Neuronal stem cell (in vitro differentiated cells): Measurements from ENCODE around the gene MACROD1.
A peak's percentile ranks its signal among the peaks of the same experiment; 100 is the strongest.

Experiments
- DNase-seq: peaks from one replicate; pipeline ENCODE4 v3.0.0-alpha.2; 2013; ENCODE audit warnings: low spot score
- H2AFZ ChIP-seq: one replicate; pipeline ENCODE4 v1.6.1; 2013; ENCODE audit warnings: mild to moderate bottlenecking, low read length, inconsistent platforms
- H2AK5ac ChIP-seq: 2 replicates; pipeline ENCODE4 v1.6.1; 2013; ENCODE audit warnings: low read depth, mild to moderate bottlenecking, inconsistent platforms, low read length, moderate library complexity, mixed read lengths
- H2BK120ac ChIP-seq: 2 replicates; pipeline ENCODE4 v1.6.1; 2013; ENCODE audit warnings: low read depth, mild to moderate bottlenecking, inconsistent platforms, low read length, moderate library complexity, mixed read lengths
- H2BK12ac ChIP-seq: one replicate; pipeline ENCODE4 v1.6.1; 2013; ENCODE audit warnings: low read length, inconsistent platforms
- H2BK15ac ChIP-seq: 2 replicates; pipeline ENCODE4 v1.6.1; 2013; ENCODE audit warnings: mild to moderate bottlenecking, low read length, inconsistent platforms, mixed read lengths
- H2BK5ac ChIP-seq: one replicate; pipeline ENCODE4 v1.6.1; 2013; ENCODE audit warnings: inconsistent platforms, mild to moderate bottlenecking, low read length, moderate library complexity
- H3K14ac ChIP-seq: one replicate; pipeline ENCODE4 v1.6.1; 2013; ENCODE audit warnings: low read length, inconsistent platforms
- H3K18ac ChIP-seq: 2 replicates; pipeline ENCODE4 v1.6.1; 2013; ENCODE audit warnings: low read length, inconsistent platforms
- H3K23ac ChIP-seq: 2 replicates; pipeline ENCODE4 v1.6.1; 2013; ENCODE audit warnings: low read depth, mild to moderate bottlenecking, mixed read lengths, low read length, inconsistent platforms; ENCODE audit not compliant: poor library complexity
- H3K27ac ChIP-seq: replicated peaks from 3 replicates; pipeline ENCODE4 v1.5.1; 2013; ENCODE audit warnings: low read length, inconsistent platforms
- H3K27me3 ChIP-seq, 3 experiments: 2 replicates each; pipeline ENCODE4 v1.6.1; 2013; ENCODE audit warnings: low read length in 3 of 3, mild to moderate bottlenecking in 2 of 3, inconsistent platforms in 1 of 3, low read depth in 1 of 3, mixed read lengths in 1 of 3, moderate library complexity in 1 of 3; ENCODE audit not compliant: control insufficient read depth in 3 of 3, insufficient read depth in 3 of 3
- H3K36me3 ChIP-seq, 2 donors: replicated peaks in 1 of 2; 2 replicates each; pipeline ENCODE4 v1.6.1; 2013; ENCODE audit warnings: low read length in 2 of 2; ENCODE audit not compliant: control insufficient read depth in 2 of 2, insufficient read depth in 2 of 2
- H3K4ac ChIP-seq: 2 replicates; pipeline ENCODE4 v1.6.1; 2013; ENCODE audit warnings: inconsistent platforms, mild to moderate bottlenecking, low read length, moderate library complexity
- H3K4me1 ChIP-seq, 2 donors: 1 replicate in 1 of 2; 2 replicates in 1 of 2; pipeline ENCODE4 v1.6.1; 2013; ENCODE audit warnings: low read length in 2 of 2, low read depth in 1 of 2; ENCODE audit not compliant: control insufficient read depth in 2 of 2, insufficient read depth in 1 of 2
- H3K4me2 ChIP-seq: one replicate; pipeline ENCODE4 v1.6.1; 2013; ENCODE audit warnings: mild to moderate bottlenecking, low read length, inconsistent platforms; ENCODE audit not compliant: insufficient read depth, poor library complexity, severe bottlenecking
- H3K4me3 ChIP-seq, 2 donors: 2 replicates each; pipeline ENCODE4 v1.5.1; 2013; ENCODE audit warnings: low read length in 2 of 2, mild to moderate bottlenecking in 2 of 2, inconsistent platforms in 1 of 2, moderate library complexity in 1 of 2
- H3K79me1 ChIP-seq: one replicate; pipeline ENCODE4 v1.6.1; 2013; ENCODE audit warnings: low read depth, mild to moderate bottlenecking, inconsistent platforms, low read length, moderate library complexity
- H3K9ac ChIP-seq: one replicate; pipeline ENCODE4 v1.6.1; 2013; ENCODE audit warnings: mild to moderate bottlenecking, low read depth, low read length, inconsistent platforms; ENCODE audit not compliant: poor library complexity
- H3K9me3 ChIP-seq, 2 donors: replicated peaks in 1 of 2; 2 replicates each; pipeline versions ENCODE3 to v1.6.1; 2013; ENCODE audit warnings: low read length in 2 of 2, mild to moderate bottlenecking in 2 of 2, inconsistent platforms in 1 of 2, low read depth in 1 of 2, mixed read lengths in 1 of 2, moderate library complexity in 1 of 2; ENCODE audit not compliant: control insufficient read depth in 2 of 2, insufficient read depth in 1 of 2
- H4K8ac ChIP-seq: one replicate; pipeline ENCODE4 v1.6.1; 2013; ENCODE audit warnings: low read depth, mild to moderate bottlenecking, inconsistent platforms, low read length, moderate library complexity
- H4K91ac ChIP-seq: one replicate; pipeline ENCODE4 v1.6.1; 2013; ENCODE audit warnings: low read length, low read depth, mild to moderate bottlenecking, inconsistent platforms; ENCODE audit not compliant: poor library complexity
- WGBS, 2 donors: extraction: QIAGEN DNeasy Blood & Tissue Kit; methylation state at CpG; one replicate each; pipeline ENCODE4 v1.1.7; 2013; ENCODE audit warnings: missing lambda C conversion rate in 2 of 2, mixed read lengths in 1 of 2; ENCODE audit not compliant: insufficient read length in 2 of 2, insufficient replicate concordance in 1 of 2; ENCODE audit errors: extremely low coverage in 2 of 2; 5-methylcytosine and 5-hydroxymethylcytosine counted together

Gene MACROD1

GRCh38 chr11:64035081-64035524 lies 130.8 kb downstream of the MACROD1 start:
- H3K27ac ChIP-seq: no peak overlapping the region
- H2BK15ac ChIP-seq: peak overlapping the region; percentile 21
- no peaks in the 10 kb centered on the region for H3K79me1 ChIP-seq
- peak overlapping the region; percentile 21 for H3K9ac ChIP-seq
- peaks cover 12 to 27% of the 10 kb centered on the region in 2 donors for H3K4me1 ChIP-seq
- H3K4ac ChIP-seq: peak overlapping the region; percentile 76
- H3K4me2 ChIP-seq: peak overlapping the region; percentile 31
- H3K9me3 ChIP-seq: no peaks in the 10 kb centered on the region
- no peaks in the 10 kb centered on the region for H3K36me3 ChIP-seq
- no peak overlapping the region for H3K14ac ChIP-seq
- no peak overlapping the region for H3K23ac ChIP-seq
- no CpG with 5 or more reads among the region's 17 CpGs for WGBS, 2 donors
- H2BK12ac ChIP-seq: peak overlapping the region; percentile 47
- H4K91ac ChIP-seq: no peak overlapping the region
- peak overlapping the region; percentile 48 for H4K8ac ChIP-seq
- H2AFZ ChIP-seq: no peak overlapping the region
- no peak for DNase-seq
- H3K4me3 ChIP-seq: peak overlapping the region; percentile 49 to 66
- peak overlapping the region; percentile 87 for H3K18ac ChIP-seq
- H2BK120ac ChIP-seq: no peak overlapping the region
- H2BK5ac ChIP-seq: peak overlapping the region; percentile 35
- peaks cover 11 to 58% (median 36%) of the 10 kb centered on the region in 3 experiments for H3K27me3 ChIP-seq
- peak overlapping the region; percentile 79 for H2AK5ac ChIP-seq

- no peak overlapping the region for H2BK120ac ChIP-seq
- no peak overlapping the region for H4K91ac ChIP-seq
- H3K36me3 ChIP-seq: no peaks in the 10 kb centered on the region
- H3K27ac ChIP-seq: no peak overlapping the region
- H2BK12ac ChIP-seq: peak overlapping the region; percentile 47
- peak overlapping the region; percentile 94 for H2AK5ac ChIP-seq
- no peak overlapping the region for H3K4me3 ChIP-seq
- no peak overlapping the region for H3K14ac ChIP-seq
- H4K8ac ChIP-seq: no peak overlapping the region
- no CpG with 5 or more reads among the region's 9 CpGs for WGBS, 2 donors
- no peak for DNase-seq
- H2AFZ ChIP-seq: no peak overlapping the region
- no peak overlapping the region for H3K23ac ChIP-seq
- no peak overlapping the region for H3K9ac ChIP-seq
- H2BK5ac ChIP-seq: no peak overlapping the region
- H3K9me3 ChIP-seq: no peaks in the 10 kb centered on the region
- H3K4me2 ChIP-seq: no peak overlapping the region
- peak overlapping the region; percentile 93 for H2BK15ac ChIP-seq
- H3K27me3 ChIP-seq: peaks cover 11 to 56% (median 36%) of the 10 kb centered on the region in 3 experiments
- no peak overlapping the region for H3K4ac ChIP-seq
- peaks cover 16 to 34% of the 10 kb centered on the region in 2 donors for H3K4me1 ChIP-seq
- H3K79me1 ChIP-seq: no peaks in the 10 kb centered on the region
- peak overlapping the region; percentile 78 for H3K18ac ChIP-seq
Observed at GRCh38 chr11:64034411-64034811, 131.5 kb downstream of the MACROD1 start.

GRCh38 chr11:64032050-64032449 lies 133.9 kb downstream of the MACROD1 start:
- H2AK5ac ChIP-seq: peak overlapping the region; percentile 95
- DNase-seq: no peak
- H3K4me1 ChIP-seq: peaks cover 36 to 55% of the 10 kb centered on the region in 2 donors
- peak overlapping the region; percentile 38 for H3K18ac ChIP-seq
- WGBS, 2 donors: no CpG with 5 or more reads among the region's 4 CpGs
- peak overlapping the region; percentile 59 for H2BK15ac ChIP-seq
- H3K9me3 ChIP-seq: no peaks in the 10 kb centered on the region
- H4K91ac ChIP-seq: peak overlapping the region; percentile 92
- H3K4me2 ChIP-seq: no peak overlapping the region
- H3K36me3 ChIP-seq: no peaks in the 10 kb centered on the region
- H3K4ac ChIP-seq: no peak overlapping the region
- peak overlapping the region; percentile 47 for H2BK120ac ChIP-seq
- H2BK12ac ChIP-seq: no peak overlapping the region
- no peak overlapping the region for H3K27ac ChIP-seq
- no peak overlapping the region for H3K4me3 ChIP-seq
- H3K9ac ChIP-seq: peak overlapping the region; percentile 21
- no peaks in the 10 kb centered on the region for H3K79me1 ChIP-seq
- H2AFZ ChIP-seq: no peak overlapping the region
- no peak overlapping the region for H4K8ac ChIP-seq
- peak overlapping the region; percentile 66 for H2BK5ac ChIP-seq
- peaks cover 7 to 39% (median 17%) of the 10 kb centered on the region in 3 experiments for H3K27me3 ChIP-seq
- H3K23ac ChIP-seq: no peak overlapping the region
- H3K14ac ChIP-seq: no peak overlapping the region

GRCh38 chr11:64031001-64031400 lies 134.9 kb downstream of the MACROD1 start:
- Histone ChIP-seq H3K4me3 (no peak overlapping the region), H2BK120ac (no peak overlapping the region), H3K9me3 (no peaks in the 10 kb centered on the region), H3K4me2 (no peak overlapping the region), H3K14ac (no peak overlapping the region), H3K36me3 (no peaks in the 10 kb centered on the region), H2AFZ (no peak overlapping the region), H2BK12ac (peak overlapping the region; percentile 58), H3K9ac (no peak overlapping the region), H3K27me3 (peaks cover 0 to 29% (median 7%) of the 10 kb centered on the region in 3 experiments), H3K4ac (no peak overlapping the region), H3K79me1 (no peaks in the 10 kb centered on the region), H2AK5ac (peak overlapping the region; percentile 97), H2BK15ac (peak overlapping the region; percentile 91), H4K91ac (peak overlapping the region; percentile 64), H4K8ac (no peak overlapping the region), H3K18ac (peak overlapping the region; percentile 48), H2BK5ac (no peak overlapping the region), H3K4me1 (peaks cover 33 to 54% of the 10 kb centered on the region in 2 donors), H3K27ac (no peak overlapping the region), H3K23ac (peak overlapping the region; percentile 85)
- no CpG with 5 or more reads among the region's 3 CpGs for WGBS, 2 donors
- no peak for DNase-seq
